HG02610 (cell line): Measurements from ENCODE around the gene NFE2L3.
"Not testable (repeated sequence)": the region's sequence is repeated elsewhere in the genome, so short reads cannot be mapped to it uniquely, and the experiment has no call there.

Experiments used
- ATAC-seq: cut with Tn5 transposase; IDR thresholded peaks from one replicate; pipeline ENCODE4 v1.9.1; 2021; ENCODE audit warnings: mild to moderate bottlenecking, moderate library complexity; ENCODE audit not compliant: unreplicated experiment

NFE2L3 gene

DNA sequence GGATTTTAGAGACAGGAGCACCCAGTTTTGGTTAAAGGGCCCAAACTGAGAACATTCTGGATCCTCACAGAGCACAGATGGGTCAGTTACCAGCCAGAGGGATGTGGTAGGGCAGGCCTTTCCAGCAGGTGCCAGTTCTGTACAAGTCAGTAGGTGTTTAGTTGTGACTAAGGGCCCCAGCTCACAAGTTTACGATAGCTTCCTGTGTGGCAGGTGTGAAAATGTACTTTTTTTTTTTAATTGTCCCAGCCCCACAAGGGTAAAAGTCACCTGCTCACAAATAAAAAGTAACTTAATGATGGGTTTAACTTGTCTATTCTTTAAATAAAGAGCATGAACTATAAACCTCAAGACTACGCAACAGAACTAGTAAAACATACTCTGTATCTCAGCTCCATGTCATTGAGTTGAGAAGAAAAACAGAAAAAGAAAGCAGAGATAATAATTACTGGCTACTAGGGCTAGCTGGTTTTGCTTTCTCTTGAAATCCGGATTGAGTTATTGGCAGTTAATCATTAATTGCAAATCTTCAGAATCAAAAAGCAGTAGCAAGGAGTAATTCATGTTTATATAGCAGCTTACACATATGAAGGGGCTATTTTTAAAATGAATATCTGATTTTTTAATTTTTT, 15.4 kb downstream of the NFE2L3 start:
- ATAC-seq = peak; percentile 81

GRCh38 chr7:26168458-26169023, 16.5 kb downstream of the NFE2L3 start:
- ATAC-seq = no peak

DNA sequence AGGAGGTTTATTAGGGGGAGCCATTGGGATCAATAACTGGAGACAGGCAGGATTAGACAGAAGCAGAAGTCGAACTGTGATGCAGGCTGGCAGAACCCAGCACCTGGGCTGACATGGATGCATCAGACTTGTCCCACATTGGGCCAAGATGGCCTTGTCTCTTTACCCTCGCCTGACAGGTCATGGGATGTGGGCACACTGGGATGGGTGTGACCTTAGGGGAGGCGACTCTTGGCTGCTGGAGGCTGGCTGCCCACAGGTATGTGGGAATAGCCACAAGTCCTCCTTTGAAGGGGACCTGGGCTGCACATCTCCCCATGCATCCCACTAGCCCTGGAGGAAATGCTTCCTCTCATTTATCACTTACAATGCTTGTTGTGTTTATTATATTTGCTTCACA, 17.3 kb downstream of the NFE2L3 start:
- ATAC-seq = no peak

DNA sequence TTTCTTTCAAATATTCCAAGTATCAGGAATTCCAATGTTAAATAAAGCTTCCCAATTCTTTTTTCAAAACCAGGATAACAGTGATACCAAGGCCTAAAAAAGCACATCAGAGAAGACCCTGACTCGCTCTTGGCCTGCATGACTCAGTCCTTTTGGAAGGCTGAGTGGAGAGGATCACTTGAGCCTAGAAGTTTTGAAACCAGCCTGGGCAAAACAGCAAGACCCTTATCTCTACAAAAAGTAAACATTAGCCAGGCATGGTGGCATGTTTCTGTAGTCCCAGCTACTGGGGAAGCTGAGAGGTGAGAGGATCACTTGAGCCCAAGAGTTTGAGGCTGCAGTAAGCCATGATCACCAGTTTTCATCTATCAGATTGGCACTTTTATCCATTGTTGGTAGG, 18.7 kb downstream of the NFE2L3 start:
- ATAC-seq = no peak

DNA sequence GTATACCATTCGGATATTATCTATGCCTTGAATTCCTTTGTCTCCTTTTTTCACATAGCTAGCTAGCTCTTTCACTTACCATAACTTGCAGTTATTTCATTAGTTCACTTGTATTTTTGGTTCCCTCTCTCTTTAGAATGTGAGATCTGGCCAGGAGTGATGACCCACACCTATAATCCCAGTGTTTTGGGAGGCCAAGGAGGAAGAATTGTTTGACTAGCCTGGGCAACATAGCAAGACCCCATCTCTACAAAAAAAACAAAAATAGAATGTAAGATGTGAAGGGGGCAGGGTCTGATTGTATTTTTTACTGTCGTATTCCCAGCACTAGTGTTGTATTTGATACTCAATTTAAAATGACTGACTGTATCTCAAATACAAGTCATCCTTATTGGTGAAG, 19.6 kb downstream of the NFE2L3 start:
- no peak for ATAC-seq

DNA sequence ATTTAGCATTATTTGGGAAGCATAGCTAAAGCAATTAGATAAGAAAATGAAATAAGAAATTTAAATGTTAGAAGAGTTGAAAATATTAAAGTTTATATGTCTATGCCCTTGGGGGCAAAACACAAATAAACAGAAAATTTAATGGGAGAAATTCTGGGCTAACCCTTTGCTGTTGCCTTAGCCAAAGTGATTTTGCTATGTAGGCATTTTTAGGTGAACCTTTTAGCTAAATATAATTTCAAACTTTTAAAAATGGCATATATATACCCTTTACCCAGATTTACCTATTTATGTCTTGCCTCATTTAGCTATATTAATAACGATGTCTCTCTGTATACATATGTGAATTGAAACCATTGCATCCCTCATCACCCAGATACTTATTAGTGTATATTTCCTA, 20.1 kb downstream of the NFE2L3 start:
- no peak for ATAC-seq

GRCh38 chr7:26175903-26176302, 23.9 kb downstream of the NFE2L3 start:
- ATAC-seq = not testable (repeated sequence)

DNA sequence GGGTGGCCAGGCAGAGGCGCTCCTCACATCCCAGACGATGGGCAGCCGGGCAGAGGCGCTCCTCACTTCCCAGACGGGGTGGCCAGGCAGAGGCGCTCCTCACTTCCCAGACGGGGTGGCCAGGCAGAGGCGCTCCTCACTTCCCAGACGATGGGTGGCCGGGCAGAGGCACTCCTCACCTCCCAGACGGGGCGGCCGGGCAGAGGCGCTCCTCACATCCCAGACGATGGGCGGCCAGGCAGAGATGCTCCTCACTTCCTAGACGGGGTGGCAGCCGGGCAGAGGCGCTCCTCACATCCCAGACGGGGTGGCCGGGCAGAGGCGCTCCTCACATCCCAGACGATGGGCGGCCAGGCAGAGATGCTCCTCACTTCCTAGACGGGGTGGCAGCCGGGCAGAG, 24.7 kb downstream of the NFE2L3 start:
- ATAC-seq = not testable (repeated sequence)

DNA sequence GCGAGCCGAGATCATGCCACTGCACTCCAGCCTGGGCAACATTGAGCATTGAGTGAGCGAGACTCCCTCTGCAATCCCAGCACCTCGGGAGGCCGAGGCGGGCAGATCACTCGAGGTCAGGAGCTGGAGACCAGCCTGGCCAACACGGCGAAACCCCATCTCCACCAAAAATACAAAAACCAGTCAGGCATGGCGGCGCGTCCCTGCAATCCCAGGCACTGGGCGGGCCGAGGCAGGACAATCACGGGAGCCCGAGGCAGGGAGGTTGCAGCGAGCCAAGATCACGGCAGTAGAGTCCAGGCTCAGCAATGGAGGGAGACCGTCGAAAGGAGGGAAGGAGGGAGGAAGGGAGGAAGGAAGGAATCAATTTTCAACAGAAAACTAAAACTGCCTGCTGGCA, 25.3 kb downstream of the NFE2L3 start:
- ATAC-seq = not testable (repeated sequence)

DNA sequence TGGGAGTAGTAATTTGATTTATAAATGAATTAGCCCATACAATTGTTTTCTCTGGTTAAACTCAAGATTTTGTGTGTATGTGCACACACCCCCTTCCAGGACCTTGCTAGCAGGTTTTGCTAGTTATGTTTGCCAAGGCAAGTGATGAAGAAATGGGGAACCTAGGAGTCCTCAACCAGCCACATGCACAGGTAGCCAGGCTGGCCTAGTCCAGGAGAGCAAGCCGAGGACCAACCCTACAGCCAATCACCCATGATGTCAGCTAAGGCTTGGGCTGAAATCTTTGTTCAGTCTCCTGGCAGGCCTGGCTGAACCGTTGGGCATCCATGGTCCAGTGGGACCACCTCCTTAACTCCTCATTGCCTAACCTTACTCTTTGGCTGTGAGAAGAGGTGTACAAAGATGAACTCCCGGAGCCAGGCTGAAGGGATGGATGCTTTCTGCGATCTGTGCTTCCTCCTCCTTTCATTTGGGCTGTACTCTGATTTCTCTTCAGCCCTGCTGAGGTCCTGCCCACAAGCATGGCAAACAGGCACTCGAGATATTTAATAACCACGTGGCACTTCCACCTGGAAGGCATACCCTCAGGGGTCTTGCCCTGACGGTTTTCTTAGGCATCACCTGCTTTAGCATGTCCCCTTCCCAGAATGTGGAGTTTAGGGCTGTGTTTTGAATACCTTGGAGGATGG, 26.4 kb downstream of the NFE2L3 start:
- no peak for ATAC-seq

DNA sequence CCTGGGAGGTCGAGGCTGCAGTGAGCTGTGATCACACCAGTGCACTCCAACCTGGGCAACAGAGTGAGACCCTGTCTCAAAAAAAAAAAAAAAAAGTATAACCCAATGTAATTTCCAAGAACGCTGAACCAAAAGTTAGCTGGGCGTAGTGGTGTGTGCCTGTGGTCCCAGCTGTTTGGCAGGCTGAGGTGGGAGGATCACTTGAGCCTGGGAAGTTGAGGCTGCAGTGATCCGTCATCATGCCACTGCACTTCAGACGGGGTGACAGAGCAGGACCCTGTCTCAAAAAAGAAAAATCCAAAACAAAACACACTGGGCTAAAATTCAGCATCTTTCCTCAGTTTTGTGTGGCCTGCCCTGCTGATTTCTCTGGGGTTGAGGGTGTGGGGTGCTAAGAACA, 27.4 kb downstream of the NFE2L3 start:
- no peak for ATAC-seq

- ATAC-seq = no peak
Measured at GRCh38 chr7:26179826-26180497, 28.0 kb downstream of the NFE2L3 start.

- no peak for ATAC-seq
Measured at GRCh38 chr7:26180792-26181198, 28.8 kb downstream of the NFE2L3 start.

DNA sequence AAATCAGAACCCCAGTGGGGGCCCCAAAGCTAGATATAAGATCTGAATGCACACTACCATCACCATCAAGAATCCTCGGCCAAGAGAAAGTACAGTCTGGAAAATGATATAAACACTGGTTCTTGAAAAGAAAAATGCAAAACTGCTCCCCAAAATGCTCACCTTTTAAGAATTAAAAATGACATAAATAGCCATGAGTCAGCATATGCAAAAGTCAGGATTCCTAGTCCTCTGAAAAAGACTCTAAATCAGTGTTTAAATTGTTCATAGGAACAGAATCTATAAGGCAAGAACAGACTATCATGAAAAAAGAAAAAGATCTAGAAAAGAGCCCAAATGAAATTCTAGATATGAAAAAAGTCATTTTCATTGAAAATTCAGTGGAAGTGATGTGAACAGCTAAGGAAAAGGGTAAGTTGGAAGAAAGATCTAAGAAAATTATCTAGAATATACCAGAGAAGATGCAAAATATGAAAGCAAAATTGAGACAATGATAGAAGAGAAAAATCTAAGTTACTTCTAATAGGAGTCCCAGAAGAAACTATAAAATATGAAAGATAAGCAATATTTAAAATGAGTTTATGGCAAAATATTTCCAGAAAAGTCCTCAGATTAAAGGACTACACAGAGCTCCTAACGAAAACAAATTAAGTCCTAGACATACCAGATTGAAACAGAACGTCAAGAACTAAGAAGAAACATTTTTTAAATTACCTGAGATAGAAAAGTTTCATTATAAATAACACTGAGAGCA, 29.7 kb downstream of the NFE2L3 start:
- ATAC-seq = no peak

GRCh38 chr7:26182283-26182682, 30.3 kb downstream of the NFE2L3 start:
- ATAC-seq = no peak

DNA sequence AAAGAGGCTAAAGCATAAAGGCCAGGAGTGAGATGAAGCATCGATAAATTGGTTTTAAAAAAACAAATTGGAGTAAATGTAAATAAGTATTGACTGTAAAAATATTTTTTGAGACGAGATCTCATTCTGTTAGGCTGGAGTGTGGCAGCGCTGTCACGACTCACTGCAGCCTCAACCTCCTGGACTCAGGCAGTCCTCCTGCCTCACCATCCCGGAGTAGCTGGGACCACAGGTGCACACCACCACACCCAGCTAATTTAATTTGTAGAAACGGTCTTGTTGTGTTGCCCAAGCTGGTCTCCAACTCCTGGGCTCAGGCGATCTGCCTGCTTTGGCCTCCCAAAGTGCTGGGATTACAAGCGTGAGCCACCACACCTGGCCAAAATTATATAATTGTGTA, 30.7 kb downstream of the NFE2L3 start:
- ATAC-seq = no peak

DNA sequence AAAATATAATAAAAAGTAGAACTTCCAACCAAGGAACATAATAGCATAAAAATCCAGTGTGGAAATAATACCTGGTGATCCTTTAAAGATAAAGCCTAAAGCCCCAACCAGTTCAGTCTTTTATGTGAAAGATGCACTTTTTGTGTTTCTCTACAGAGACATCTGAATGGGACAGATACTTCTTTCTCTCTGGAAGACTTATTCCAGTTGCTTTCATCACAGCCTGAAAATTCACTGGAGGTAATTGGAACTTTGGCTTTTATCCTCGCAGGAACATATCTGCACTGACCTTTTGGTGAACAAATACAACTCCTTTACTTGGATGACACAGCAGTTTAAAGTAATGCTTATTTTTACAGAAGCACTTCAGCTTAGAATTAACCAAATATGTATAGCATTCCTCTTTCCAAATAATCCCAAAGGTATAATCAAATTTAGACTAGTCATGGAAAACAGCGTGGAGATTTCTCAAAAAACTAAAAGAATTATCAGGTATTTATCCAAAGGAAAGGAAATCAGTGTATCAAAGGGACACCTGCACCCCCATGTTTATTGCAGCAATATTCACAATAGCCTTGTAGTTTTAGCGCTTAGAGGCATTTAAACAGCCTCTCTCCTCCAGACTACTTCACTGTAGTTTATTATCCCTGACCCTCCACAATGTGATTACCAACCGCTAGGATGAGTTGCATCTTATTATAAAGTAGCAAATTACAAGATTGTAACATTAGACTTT, 31.7 kb downstream of the NFE2L3 start:
- no peak for ATAC-seq

GRCh38 chr7:26184281-26185101, 32.5 kb downstream of the NFE2L3 start:
- ATAC-seq = not testable (repeated sequence)

GRCh38 chr7:26185131-26185843, 33.3 kb downstream of the NFE2L3 start:
- no peak for ATAC-seq
